Inferior parietal cortex (tissue), 1 donor: ENCODE results near the gene MAPK1.
"Not testable (repeated sequence)": the region's sequence is repeated elsewhere in the genome, so short reads cannot be mapped to it uniquely, and the experiment has no call there.

ENCODE experiments used
- DNase-seq: peaks from one replicate; pipeline ENCODE4 v3.0.0-alpha.2; 2016; ENCODE audit errors: extremely low spot score

MAPK1 gene

DNA sequence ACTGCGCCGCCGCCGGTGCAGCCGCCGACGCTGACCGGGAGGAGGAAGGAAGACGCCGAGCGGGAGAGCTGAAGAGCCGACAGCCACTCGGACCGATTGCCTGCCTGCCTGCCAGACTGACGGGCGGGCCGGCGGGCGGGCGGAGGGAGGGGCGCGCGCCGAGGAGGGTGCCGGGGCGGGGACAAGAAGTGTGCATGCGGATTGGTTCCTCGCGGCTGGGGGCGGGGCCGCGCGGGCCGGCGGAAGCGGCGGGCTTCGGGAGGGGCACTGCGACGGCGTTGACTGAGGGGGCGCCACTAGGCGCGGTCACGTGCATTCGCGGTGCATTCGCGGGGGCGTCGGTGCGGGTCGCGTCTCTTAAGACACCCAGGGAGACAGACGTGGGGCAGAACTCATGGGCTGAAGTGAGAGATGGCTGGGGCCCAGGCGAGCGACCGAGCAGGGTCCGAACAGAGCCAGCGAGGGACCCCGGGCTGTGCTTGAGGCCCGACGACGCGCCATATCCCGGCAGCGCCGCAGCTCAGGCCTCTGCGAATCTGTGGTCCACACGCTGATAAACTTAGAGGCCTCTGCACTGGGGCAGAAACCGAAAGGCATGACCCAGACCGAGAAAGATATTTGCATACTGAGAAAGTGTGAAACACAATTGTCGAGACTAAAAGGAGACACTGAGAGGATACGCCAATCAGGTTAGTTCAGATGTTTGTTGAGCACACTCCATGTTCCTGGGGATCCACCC, at the start of gene MAPK1:
Gene MAPK1 (minus strand): TSS at position 118 of the 739 bp plus-strand sequence. CDS start 205 bp downstream, outside the sequence.
- DNase-seq = peak; percentile 94

DNA sequence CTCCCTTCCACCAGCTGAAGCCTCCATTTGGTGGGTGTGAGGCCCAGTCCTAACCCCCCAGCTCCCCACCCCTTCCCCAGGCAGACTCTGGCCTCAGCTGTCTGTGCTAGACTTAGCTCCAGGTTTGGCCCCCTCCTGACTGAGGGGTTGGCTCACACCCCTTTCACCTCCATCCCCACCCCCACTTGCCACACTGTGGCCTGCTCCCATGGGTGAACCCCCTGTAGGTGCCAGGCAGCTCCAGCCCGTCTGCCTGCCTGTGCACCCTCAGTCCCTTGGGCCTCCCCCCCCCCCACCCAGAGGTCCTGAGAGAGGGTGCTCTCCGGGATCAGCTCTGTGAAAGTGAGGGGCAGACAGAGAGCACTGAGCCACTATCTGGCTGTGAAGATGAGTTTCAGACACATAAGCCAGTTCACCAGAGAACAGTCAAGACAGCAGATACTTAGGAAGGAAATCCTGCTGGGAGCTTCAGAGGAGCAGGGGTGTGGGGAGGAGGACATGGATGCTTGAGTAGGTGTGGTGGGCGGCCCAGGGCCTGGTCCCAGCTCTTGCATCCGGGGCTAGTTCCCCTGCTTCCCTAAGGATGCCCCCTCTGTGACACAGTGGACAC, 49.0 kb upstream of the MAPK1 start:
- no peak for DNase-seq

DNA sequence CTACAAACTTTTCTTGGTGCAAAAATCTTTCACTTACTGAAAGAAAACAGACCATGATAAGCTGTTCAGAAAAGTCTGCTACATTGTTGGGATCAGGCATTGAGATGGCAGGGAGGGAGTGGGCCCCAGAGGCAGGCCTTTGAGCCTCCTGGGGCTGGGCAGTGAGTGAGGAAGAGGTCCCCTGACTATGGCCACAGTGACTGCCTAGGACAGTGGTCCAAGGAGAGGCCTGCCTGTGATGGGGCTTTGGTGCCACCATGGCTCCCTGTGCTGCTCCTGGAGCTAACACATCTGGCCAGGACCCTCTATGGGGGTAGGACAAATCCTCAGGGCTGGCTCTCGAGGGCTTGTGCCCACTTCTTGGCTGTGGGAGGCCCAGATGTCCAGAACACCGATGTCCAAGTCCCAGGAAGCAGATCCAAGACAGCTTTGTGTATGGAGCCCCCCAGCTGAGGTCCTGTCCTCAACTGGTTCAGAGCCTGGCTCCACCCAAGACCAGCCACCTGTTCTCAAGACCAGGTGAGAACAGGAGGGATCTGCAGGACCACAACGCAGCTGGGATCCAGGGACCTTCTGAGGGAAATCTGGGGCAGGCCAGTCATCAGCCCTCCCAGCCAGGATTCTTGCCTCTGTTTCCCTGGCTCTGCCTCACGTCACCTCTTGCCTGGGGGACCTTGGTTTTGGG, 48.3 kb upstream of the MAPK1 start:
- no peak for DNase-seq

DNA sequence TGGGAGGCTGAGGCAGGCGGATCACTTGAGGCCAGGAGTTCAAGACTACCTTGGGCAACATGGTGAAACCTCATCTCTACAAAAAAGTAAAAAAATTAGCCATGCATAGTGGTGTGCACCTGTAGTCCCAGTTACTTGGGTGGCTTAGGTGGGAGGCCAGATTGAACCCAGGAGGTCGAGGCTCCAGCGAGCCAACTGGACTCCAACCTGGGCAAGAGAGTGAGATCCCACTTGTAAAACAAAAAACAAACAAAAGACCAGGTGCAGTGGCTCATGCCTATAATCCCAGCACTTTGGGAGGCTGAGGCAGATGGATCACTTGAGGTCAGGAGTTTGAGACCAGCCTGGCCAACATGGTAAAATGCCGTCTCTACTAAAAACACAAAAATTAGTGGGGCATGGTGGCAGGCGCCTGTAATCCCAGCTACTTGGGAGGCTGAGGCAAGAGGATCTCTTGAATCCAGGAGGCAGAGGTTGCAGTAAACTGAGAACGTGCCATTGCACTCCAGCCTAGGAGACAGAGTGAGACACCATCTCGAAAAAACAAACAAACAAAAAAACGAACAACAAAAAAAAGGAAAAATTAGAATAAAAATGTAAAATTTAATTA, 46.7 kb upstream of the MAPK1 start:
- DNase-seq = not testable (repeated sequence)

DNA sequence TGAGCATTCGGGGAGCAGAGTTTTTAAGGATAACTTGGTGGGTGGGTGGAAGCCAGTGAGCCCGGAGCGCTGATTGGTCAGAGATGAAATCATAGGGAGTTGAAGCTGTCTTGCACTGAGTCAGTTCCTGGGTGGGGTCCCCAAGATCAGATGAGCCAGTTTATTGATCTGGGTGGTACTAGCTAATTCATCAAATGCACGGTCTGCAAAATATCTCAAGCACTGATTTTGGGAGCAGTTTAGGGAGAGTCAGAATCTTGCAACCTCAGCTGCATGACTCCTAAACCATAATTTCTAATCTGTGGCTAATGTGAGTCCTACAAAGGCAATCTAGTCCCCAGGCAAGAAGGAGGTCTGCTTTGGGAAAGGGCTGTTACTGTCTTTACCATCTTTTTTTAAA, 42.9 kb upstream of the MAPK1 start:
- not testable (repeated sequence) for DNase-seq

DNA sequence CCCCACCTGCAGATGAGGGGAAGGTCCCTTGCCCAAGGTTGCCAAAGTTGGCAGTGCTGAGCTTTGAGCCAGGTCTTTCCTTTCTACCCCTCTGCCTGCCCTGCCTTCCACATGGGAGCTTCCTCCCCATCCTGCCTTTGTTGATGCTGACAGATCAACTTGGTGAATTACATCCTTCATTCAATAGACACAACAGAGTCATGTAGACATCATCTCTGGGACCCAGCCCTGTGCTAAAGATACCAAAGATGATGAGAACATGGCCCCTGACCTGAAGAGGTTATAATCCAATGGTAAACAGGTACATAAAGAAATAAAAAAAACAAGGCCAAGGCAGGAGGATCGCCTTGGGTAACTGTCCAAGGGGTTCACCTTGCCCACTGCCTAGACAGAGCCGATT, 42.4 kb upstream of the MAPK1 start:
- no peak for DNase-seq

DNA sequence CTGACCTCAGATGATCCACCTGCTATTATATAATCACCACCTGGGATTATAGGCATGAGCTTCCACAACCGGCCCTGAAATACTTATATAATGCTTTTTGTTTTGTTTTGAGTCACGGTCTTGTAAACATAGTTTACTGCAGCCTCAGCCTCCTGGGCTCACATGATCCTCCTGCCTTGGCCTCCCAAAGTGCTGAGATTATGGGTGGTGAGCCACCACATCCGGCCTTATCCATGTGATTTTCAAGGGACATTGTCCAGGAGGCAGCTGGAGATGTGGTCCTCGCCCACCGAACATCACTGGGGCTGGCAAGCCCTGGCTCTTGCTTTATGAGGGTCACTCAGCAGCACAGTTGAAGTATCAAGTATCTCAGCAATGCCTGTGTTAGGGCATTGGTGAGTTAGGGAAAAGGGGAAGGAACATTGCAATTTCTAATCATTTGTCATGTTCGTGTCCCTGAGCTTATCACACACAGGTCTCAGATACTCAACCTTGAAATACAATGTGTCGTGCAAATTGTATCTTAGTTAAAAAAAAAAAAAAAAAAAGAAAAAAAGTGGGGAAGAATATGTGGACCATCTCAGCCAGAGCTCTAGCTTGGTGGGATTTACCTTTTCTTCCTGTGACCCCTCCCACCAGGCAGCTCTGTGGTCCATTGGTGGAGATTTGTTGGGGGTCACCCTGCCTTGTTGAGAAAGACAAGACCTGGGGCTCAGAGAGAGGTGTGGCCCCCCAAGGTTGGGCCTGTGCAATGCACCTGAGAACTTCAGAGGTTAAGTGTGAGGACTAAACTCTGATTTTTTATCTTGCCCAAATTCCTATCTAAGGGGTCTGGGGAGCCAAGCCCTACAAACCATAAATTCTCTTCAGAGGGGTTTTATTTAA, 40.4 kb upstream of the MAPK1 start:
- no peak for DNase-seq

DNA sequence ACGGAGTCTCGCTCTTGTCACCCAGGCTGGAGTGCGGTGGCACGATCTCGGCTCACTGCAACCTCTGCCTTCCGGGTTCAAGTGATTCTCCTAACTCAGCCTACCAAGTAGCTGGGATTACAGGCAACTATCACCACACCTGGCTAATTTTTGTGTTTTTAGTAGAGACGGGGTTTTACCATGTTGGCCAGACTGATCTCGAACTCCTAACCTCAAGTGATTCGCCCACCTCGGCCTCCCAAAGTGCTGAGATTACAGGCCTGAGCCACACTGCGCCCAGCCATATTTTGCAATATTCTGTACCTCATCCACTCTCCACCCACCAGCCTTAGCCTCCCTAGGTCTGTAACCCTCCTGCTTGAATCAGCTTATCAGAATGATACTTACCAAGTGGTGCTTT, 37.8 kb upstream of the MAPK1 start:
- not testable (repeated sequence) for DNase-seq

DNA sequence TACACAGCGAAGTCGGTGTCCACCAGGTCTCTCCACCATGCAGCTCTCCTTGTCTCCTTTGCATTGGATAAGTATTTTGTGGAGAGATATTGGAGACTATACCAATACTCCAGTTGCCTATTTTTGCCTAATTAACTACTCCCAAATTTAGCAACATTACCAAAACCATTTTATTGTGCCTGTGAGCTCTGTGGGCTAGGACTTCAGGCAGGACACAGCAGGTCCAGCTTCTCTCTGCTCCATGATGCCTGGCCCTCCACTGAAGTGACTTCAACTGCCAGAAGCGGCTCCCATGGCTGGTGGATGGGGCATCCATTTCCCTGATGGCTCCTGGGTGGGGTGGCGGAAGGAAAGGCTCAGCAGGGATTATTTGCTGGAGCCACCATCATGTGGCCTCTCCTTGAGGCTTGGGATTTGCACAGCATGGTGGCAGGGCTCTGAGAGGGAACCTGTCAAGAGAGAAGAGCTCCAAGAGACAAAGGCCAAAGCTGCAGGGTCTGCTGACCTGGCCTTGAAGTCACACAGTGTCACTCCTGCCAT, 36.9 kb upstream of the MAPK1 start:
- DNase-seq = no peak

DNA sequence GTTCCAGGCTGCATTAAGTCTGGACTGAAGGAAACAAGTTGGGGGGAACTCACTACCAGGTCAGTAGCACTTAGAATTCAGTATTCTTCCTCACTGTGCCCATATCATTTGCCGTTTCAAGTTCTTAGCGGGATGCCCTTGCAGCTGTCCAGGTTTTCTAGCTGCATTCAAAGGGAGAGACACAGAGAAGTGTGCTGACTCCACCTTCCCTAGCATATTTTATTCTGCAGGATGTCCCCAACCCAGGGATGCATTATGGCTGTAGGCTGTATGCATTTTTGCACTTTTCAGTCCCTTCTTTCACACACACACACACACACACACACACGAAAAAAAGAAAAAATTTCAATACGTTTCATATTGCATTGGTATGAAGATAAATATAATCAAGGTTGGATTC, 35.8 kb upstream of the MAPK1 start:
- no peak for DNase-seq

DNA sequence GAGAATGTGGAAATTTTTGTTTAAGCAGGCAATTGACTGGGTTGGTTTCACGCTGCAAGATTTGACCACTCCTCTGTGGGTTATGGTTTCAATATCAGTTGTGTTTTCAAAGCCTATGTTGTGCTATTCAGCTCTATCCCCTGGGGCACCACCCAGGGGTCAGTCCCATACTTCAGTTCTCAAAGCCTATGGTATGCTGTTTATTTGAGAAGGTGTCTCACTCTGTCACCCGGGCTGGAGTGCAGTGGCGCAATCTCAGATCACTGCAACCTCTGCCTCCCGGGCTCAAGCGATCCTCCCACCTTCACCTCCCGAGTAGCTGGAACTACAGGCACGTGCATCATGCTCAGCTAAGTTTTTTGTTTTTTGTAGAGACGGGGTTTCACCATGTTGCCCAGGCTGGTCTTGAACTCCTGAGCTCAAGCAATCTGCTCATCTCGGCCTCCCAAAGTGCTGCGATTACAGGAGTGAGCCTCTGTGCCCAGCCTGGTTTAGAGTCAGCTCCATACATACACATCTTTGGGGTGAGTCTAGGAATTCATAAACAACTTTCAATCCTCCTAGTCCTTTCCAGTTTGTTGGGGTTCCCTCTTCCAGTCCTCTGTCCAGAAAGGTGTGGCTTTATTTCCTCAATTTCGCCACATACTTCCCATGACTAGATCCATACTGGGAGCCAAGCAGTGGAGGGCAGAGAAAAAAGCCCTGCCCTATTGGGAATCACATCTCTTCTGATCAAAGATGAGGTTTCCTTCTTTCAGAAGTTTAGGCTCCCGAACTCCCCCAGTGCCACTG, 35.0 kb upstream of the MAPK1 start:
- DNase-seq = no peak

DNA sequence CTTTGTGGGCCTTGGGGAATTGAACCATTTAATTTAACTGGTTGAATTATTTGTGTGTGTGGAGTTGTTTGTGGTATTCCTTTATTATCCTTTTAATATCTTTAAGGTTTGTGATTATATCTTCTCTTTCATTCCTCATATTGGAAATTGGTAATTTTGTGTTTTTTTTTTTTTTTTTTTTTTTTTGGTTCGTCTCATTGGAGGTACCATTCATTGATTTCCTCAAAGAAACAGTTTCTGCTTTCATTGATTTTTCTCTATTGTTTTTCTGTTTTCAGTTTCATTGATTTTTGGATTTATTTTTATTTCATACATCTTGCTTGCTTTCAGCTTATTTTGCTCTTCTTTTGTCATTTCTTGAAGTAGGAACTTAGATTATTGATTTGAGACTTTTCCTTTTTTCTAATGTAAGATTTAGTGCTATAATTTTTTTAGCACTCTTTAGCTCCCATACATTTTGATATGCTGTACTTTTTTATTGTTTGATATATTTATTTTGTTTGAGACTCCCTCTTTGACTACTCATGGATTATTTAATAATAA, 31.0 kb upstream of the MAPK1 start:
- DNase-seq = no peak

DNA sequence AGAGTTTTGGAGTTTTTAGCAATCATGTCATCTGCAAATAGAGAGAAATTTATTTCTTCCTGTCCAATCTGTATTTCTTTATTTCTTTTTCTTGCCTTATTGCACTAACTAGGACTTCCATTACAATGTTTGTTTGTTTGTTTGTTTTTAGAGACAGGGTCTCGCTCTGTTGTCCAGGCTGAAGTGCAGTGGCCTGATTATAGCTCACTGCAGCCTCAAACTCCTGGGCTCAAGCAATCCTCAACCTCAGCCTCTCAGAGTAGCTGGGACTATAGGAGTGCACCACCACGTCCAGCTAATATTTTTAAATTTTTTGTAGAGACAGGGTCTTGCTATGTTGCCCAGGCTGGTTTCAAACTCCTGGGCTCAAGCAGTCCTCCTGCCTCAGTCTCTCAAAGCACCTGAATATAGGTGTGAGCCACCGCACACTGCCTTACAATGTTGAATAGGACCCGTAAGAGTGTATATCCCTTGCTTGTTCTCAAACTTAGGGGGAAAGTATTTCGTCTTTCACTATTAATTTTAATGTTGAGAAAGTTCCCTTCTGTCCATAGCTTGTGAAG, 29.6 kb upstream of the MAPK1 start:
- no peak for DNase-seq

DNA sequence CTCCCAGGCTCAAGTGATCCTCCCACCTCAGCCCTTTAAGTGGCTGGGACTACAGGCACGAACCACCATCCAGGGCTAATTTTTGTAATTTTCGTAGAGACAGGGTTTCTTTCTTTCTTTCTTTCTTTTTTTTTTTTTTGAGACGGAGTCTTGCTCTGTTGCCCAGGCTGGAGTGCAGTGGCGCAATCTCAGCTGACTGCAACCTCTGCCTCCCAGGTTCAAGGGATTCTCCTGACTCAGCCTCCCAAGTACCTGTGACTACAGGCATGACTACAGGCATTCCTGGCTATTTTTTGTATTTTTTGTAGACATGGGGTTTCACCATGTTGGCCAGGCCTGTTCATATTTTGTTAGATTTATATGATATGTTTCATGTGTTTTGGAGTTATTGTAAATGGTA, 28.8 kb upstream of the MAPK1 start:
- DNase-seq = not testable (repeated sequence)

DNA sequence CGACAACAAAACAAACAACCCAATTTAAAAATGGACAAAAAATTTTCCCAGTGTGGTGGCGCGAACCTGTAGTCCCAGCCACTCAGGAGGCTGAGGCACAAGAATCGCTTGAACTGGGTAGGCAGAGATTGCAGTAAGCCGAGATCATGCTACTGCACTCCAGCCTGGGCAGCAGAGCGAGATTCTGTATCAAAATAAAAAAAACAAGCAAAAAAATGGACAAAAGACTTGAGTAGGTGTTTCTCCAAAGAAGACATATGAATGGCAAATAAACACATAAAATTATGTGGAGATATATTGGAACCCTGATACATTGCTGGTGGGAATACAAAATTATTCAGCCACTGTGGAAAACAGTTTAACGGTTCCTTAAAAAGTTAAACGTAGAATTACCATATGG, 27.4 kb upstream of the MAPK1 start:
- no peak for DNase-seq

DNA sequence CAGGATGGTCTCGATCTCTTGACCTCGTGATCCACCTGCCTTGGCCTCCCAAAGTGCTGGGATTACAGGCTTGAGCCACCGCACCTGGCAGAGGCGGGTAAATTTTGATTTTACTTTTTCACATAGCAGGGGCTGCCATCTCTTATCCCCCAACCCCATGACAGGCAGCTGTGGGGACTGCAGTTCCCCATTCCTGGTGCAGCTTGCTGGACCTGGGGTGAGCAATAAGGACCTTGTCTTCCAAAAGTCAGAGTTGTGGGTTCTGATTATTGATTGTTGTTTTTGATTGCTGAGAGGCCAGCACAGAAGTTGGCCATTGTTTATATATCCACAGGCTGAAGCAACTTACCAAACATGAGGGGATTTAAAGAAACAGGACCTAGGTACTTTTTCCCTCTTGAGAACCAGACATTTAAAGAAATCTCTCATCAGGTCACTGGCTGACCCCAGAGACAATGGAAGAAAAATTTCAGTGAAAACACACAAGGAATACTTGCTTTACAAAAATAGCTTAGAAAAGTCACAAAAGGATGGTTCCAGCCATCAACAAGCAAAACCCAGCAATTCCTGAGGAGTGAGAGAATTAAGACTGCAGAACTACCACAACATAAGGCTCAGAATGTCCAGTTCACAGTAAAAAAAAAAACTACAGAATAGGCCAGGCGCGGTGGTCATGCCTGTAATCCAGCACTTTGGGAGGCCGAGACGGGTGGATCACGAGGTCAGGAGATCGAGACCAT, 22.0 kb upstream of the MAPK1 start:
- no peak for DNase-seq

DNA sequence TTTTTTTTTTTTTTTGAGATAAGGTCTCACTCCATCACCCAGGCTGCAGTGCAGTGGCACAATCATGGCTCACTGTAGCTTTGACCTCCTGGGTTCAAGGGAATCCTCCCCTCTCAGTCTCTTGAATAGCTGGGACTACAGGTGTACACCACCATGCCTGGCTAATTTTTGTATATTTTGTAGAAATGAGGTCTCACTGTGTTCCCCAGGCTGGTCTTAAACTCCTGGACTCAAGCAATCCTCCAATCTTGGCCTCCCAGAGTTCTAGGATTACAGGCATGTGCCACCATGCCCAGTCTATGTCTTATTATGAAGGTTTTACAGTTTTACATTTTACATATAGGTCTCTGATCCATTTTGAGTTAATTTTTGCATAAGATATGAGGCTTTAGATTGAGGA, 20.4 kb upstream of the MAPK1 start:
- no peak for DNase-seq

DNA sequence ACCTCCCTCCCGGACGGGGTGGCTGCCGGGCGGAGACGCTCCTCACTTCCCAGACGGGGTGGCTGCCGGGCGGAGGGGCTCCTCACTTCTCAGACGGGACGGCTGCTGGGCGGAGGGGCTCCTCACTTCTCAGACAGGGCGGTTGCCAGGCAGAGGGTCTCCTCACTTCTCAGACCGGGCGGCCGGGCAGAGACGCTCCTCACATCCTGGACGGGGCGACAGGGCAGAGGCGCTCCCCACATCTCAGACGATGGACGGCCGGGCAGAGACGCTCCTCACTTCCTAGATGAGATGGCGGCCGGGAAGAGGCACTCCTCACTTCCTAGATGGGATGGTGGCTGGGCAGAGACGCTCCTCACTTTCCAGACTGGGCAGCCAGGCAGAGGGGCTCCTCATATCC, 16.5 kb upstream of the MAPK1 start:
- DNase-seq = not testable (repeated sequence)

DNA sequence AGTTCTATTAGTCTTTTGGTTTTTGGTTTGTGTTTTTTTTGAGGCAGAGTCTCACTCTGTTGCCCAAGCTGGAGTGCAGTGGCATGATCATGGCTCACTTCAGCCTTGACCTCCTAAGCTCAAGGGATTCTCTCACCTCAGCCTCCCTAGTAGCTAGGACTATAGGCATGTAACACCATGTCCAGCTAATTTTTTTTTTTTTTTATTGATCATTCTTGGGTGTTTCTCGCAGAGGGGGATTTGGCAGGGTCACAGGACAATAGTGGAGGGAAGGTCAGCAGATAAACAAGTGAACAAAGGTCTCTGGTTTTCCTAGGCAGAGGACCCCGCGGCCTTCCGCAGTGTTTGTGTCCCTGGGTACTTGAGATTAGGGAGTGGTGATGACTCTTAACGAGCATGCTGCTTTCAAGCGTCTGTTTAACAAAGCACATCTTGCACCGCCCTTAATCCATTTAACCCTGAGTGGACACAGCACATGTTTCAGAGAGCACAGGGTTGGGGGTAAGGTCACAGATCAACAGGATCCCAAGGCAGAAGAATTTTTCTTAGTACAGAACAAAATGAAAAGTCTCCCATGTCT, 15.4 kb upstream of the MAPK1 start:
- DNase-seq = not testable (repeated sequence)
